Neural cell (in vitro differentiated cells): ENCODE measurements around the gene PFKP.

ENCODE experiments used
- CTCF ChIP-seq: fragments of 450-650 bp; IDR thresholded peaks from 2 replicates; pipeline ENCODE4 v1.5.1; 2014; ENCODE audit warnings: antibody characterized with exemption, mild to moderate bottlenecking, moderate library complexity; ENCODE audit not compliant: poor library complexity, severe bottlenecking
- EP300 ChIP-seq: fragments of 450-650 bp; conservative IDR thresholded peaks from 2 replicates; pipeline ENCODE4 v1.6.1; 2014; ENCODE audit warnings: antibody characterized with exemption, mild to moderate bottlenecking, moderate library complexity; ENCODE audit not compliant: poor library complexity, severe bottlenecking
- EZH2 ChIP-seq: fragments of 200-600, 300-800 bp; shearing (Covaris generic), sonication (generic); IDR thresholded peaks from 2 replicates; pipeline ENCODE4 v1.6.1; 2014; ENCODE audit warnings: antibody characterized with exemption, low read length, borderline replicate concordance, mild to moderate bottlenecking; ENCODE audit not compliant: insufficient read depth, poor library complexity, severe bottlenecking
- MXI1 ChIP-seq: fragments of 450-650 bp; conservative IDR thresholded peaks from 2 replicates; pipeline ENCODE4 v1.6.1; 2014; ENCODE audit warnings: antibody characterized with exemption, mild to moderate bottlenecking; ENCODE audit not compliant: poor library complexity, severe bottlenecking
- POLR2AphosphoS5 ChIP-seq: IDR thresholded peaks from 2 replicates; pipeline ENCODE4 v1.6.1; 2012
- RAD21 ChIP-seq: fragments of 450-650 bp; conservative IDR thresholded peaks from 2 replicates; pipeline ENCODE4 v1.6.1; 2014; ENCODE audit warnings: antibody characterized with exemption, mild to moderate bottlenecking, moderate library complexity
- REST ChIP-seq: IDR thresholded peaks from 2 replicates; pipeline ENCODE4 v1.6.1; 2012; ENCODE audit warnings: borderline replicate concordance
- SMC3 ChIP-seq: fragments of 450-650 bp; conservative IDR thresholded peaks from 2 replicates; pipeline ENCODE4 v1.6.1; 2014; ENCODE audit warnings: antibody characterized with exemption, mild to moderate bottlenecking, moderate library complexity; ENCODE audit not compliant: poor library complexity

GRCh38 chr10:3147117-3147820 lies 79.9 kb downstream of the PFKP start:
- TF ChIP-seq EP300, result no peak
- TF ChIP-seq CTCF, result no peak
- TF ChIP-seq MXI1, result no peak
- no peak for TF ChIP-seq REST
- no peak for TF ChIP-seq EZH2
- no peak for TF ChIP-seq SMC3
- TF ChIP-seq RAD21, result no peak
- TF ChIP-seq POLR2AphosphoS5, result no peak
